Frontal cortex (tissue), 4 donors: ENCODE measurements around the gene FSTL3. TPM values are rescaled to one million over a fixed set of nuclear protein-coding genes. Genes with fewer than 3 reads are reported as not detected.
"Not testable (repeated sequence)": the region's sequence is repeated elsewhere in the genome, so short reads cannot be mapped to it uniquely, and the experiment has no call there.

Source experiments
- DNase-seq, 2 donors: peaks; one replicate each; pipeline ENCODE4 v3.0.0; 2012; ENCODE audit warnings: low spot score in 2 of 2
- FAIRE-seq: peaks from 2 replicates; lab custom pipeline; 2012; peaks lifted over from hg19 to GRCh38; lab: Jason Lieb, UNC
- total RNA-seq: library from RNA; depleted of rRNA; stranded (reverse); fragments of >200 nt; gene quantifications from one replicate; pipeline ENCODE4 v1.2.3, GENCODE V29; 2014
- donor health status: control.
- donor health status: control.
- donor health status: control.

FSTL3 gene
- total RNA-seq, 1 donor from 2014 or later, result 2.0 TPM

DNA sequence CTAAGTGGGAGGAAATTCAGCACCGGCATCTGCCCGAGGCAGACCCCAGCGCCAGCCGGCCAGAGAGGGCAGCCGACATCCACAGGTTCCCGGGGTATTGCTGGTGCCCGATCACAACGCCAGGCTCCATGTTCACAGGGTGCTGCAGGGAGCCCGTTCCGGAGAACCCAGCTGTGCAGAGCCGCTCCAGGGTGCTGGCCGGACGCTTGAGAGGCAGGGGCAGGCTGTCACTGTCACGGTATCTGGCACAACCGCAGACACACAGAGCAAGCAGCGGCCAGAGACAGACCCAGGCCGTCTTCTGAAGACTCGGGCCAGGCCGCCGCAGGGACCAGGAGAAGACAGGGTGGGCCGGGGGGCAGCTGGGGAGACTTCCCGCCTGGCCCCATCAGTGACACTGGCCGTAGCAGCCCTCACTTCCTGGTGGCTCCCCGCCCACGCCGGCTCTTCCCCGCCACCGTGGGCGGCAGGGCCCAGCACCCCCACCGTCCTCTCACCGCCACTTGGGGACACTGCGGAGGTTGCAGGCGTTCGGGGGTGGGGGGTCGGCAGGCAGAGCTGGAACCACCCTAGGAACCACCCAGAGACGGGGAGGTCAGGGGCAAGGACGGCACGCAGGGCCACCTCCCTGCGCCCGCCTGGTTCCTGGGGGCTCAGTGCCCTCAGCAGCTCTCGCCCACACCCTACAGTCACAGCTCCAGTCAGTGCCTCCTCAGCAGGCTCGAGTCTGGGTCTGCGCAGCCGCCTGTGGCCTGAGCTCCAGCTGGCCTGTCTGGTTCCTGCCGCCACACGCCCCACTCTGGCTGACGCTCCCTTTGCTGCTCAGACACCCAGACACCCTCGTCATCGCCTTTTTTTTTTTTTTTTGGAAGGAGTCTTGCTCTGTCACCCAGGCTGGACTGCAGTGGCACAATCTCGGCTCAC is 17.0 kb upstream of the FSTL3 start:
- FAIRE-seq (no peak), DNase-seq (no peak)

DNA sequence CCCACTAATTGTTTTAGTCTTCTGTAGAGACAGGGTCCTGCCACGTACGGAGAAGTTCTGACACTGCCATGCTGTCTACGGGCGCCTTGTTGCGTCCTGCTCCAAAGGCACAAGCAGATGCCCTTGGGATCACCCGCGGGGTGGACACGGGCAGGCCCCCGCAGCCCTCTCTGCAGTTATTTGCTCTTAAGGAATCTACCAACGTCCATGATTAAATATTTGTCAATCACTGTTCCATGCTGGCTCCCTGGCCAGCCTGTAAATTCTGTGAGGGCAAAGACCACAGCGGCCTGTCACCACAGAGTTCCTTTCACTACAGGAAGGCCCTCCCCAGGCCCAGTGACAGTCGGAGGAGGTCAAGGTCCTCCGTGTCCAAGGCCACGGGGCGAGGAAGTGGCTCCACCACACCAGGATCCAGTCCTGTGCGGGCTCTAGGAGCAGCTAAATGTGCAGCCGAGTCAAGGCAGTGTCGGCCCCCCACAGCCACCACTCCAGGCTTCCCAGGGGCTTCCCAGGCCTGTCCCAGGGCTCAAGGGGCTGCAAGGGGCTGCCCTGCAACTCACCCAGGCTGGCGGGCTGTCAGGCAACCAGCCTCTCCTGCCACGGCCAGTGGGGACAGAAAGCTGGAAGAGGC is 15.3 kb upstream of the FSTL3 start:
- FAIRE-seq (no peak), DNase-seq (no peak)

DNA sequence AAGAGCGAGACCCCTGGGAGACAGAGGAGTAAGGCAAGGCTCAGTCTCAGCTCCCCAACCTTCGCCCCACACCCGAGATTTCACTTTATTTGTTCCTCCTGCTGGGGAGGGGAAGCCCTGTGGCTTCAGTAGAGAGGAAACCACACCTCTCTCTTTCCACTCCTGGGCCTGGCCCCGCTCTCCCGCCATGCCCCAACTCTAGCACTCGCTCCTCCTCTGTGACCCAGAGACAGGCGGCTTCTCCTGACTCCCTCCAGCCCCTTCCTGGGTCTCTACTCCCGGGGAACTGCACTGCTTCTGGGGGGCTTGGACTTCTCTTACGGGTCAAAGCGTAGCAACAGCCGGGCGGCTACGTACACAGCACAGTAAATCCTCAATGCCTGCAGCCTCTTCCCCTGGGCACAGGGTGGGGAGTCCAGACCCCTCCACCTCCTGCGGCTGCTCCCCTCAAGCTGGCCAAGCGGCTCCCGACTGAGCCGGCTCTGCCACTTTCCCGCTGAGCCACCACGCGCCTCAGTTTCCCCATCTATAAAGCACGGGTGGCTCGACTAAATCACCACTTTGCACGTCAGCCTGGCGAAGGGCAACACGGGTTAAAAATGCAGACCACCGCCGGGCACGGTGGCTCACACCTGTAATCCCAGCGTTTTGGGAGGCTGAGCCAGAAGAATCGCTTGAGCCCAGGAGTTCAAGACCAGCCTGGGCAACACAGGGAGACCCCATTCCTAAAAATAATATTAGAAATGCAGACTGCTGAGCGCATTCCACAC is 14.6 kb upstream of the FSTL3 start:
- FAIRE-seq, result no peak
- no peak for DNase-seq

DNA sequence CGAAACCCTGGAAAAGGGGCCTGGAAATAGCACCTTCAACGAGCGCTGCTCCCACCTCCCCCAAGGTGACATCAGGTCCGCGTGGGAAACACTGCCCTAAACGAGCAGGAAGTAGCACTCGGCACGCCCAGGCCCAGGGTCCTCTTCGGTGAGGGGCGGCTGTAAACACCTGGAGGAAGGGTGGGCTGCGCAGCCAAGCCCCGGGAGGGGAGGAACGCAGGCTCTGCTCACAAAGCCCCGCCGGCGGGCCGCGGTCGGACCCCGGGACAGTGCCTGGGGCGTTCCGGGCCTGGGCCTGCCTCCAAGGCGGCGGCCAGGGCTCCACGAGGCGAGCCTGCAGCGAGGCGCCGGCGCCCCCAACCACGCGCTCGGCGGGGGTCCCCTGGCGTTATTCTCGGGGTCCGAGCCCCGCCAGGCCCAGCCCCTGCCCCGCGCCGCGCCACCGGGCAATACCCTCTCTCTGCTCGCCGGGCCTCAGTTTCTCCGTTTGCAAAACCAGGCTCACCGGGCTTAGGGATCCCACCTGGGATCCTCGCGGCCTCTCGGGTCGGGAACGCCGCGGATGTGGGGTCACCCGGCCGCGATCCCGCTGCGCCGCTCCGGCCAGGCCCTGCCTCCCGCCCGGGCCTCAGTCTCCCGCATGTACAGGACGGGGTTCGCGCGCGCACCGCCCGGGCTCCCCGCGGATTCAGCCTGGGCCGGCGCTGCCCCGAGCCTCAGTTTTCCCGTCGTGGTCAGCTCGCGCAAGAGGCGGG is 13.8 kb upstream of the FSTL3 start:
- no peak for FAIRE-seq

DNA sequence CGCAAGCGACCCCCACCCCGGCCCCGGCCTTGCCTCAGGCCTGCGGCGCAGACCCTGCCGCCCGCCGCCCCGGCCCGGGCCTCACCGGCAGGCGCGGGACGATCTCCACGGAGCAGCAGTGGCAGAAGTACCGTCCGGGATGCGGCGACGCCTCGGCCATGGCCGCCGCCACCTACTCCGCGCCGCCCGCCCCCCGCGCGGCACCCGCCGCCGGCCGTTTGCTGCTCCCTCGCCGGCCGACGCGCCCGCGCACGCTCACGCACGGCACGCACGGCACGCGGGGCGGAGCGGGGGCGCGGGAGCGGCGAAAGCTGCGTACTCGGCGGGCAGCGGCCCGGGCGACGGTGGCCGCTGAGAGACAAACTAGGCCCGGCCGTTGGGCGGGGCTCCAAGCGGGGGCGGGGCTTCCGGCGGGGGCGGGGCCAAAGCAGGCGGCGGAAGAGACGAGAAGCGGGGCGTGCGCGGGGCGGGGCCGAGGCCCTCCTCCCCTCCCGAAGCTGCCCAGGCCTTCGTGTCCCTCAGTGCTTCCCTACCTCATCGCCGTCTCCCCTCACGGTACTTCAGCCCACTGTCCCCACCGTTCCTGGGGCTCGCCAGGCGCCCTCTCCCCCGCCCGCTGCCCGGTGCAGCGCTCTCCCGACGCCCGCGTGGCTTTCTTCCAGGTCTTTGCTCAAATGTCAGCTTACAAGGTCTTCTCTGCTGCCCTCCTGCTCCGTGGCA is 13.1 kb upstream of the FSTL3 start, which contains the start of gene RNF126:
Gene RNF126, minus strand, starts transcription at position 253 of the 720 bp plus-strand sequence. Its CDS starts 93 bp downstream, at position 160.
- FAIRE-seq (no peak), DNase-seq (peak; percentile 99)

More for the DNA sequence above, 13.8 kb upstream of the FSTL3 start:
- no peak for DNase-seq

DNA sequence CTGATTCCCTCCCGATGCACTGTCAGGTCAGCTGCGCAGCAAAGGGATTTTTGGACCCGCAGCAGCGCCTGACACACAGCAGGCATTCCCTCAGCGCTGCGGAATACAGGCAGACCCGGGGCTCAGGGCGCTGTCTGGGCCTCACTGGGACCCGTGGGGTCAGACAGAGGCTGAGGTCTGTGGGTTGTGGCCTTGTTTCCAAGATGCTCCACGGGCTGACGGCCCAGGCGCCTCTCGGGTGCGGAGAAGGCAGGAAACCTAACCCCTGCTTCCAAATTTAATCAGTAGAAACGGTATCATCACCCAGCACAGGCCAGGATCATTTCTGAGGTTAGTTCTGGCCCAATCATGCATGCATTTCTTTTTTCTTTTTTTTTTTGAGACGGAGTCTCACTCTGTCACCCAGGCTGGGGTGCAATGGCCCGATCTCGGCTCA is 12.5 kb upstream of the FSTL3 start:
- FAIRE-seq (no peak), DNase-seq (no peak)

DNA sequence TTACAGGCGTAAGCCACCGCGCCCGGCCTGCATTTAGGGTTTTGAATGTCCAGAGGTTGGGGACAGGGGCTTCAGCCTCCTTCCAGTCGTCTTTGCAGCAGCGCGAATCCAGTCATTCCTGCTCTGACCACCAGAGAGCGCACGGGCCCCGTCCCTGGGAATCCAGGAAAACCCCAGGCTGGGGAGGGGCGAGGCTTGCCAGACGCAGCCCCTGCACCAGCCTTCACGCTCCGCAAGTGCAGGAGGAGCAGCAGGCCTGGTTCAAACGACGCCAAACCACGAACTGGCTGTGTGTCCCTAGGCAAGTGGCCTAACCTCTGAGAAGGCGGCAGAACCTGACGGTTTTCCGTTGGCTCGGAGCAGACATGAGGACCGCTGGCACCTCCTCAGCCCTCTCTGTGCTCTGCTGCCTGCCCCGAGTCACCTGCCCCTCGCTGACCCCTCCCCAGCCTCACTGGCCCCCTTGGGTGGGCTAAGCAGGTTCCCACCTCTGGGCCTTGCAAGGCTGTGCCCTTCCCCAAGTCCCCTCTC is 11.2 kb upstream of the FSTL3 start:
- FAIRE-seq, result no peak

DNA sequence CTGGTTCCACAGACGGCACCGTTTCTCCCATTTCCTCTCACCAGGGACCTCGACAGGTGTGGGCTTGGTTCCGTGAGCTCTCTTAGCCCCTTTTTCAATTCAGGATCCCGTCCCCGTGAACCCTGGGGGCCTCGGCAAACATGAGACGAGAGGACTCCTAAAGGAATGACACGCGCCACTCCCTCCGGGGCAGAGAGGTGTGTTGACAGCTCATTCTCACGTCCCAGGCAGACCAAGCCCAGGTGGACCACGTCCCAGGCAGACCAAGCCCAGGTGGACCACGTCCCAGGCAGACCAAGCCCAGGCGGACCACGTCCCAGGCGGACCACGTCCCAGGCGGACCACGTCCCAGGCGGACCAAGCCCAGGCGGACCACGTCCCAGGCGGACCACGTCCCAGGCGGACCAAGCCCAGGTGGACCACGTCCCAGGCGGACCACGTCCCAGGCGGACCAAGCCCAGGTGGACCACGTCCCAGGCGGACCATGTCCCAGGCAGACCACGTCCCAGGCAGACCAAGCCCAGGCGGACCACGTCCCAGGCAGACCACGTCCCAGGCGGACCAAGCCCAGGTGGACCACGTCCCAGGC is 9.1 kb upstream of the FSTL3 start:
- not testable (repeated sequence) for DNase-seq, FAIRE-seq

More for the DNA sequence above, 11.2 kb upstream of the FSTL3 start:
- peak; percentile 90 to 93 for DNase-seq

DNA sequence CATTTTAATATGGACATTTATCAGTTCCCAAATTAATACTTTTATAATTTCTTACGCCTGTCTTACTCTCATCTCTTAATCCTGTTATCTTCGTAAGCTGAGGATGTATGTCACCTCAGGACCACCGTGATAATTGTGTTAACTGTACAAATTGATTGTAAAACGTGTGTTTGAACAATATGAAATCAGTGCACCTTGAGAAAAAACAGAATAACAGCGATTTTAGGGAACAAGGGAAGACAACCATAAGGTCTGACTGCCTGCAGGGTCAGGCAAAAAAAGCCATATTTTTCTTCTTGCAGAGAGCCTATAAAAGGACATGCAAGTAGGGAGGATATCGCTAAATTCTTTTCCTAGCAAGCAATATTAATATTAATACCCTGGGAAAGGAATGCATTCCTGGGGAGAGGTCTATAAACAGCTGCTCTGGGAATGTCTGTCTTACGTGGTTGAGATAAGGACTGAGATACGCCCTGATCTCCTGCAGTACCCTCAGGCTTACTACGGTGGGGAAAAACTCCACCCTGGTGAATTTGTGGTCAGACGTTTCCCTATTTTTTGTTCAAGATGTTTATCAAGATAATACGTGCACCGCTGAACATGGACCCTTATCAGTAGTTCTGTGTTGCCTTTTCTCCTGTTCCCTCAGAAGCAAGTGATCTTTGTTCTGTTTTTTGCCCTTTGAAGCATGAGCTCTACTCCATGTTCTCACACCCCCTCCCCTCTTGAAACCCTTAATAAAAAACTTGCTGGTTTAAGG is 7.3 kb upstream of the FSTL3 start:
- FAIRE-seq, DNase-seq: not testable (repeated sequence)

DNA sequence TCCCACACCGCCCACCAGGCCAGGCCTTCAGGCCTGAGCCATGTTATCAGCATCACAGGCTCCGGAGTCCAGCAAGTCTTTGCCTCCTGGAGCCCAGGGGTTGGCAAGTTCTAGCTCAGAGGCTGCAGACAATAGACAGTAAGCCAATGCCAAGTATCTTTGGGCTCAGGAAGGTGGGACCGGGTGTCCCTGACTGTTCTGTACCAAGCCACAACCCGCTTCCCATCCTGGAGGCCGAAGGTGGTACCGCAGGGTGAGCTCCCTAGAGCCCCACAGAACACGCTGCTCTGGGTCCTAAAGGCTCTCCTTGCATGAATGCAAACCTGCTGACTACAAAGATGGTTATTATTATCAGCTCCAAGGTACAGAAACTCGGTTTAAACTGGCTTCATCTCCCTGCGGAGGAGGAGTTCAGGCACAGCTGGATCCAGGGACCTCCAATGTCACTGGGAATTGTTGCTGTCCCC is 5.5 kb upstream of the FSTL3 start:
- FAIRE-seq (no peak), DNase-seq (no peak)

DNA sequence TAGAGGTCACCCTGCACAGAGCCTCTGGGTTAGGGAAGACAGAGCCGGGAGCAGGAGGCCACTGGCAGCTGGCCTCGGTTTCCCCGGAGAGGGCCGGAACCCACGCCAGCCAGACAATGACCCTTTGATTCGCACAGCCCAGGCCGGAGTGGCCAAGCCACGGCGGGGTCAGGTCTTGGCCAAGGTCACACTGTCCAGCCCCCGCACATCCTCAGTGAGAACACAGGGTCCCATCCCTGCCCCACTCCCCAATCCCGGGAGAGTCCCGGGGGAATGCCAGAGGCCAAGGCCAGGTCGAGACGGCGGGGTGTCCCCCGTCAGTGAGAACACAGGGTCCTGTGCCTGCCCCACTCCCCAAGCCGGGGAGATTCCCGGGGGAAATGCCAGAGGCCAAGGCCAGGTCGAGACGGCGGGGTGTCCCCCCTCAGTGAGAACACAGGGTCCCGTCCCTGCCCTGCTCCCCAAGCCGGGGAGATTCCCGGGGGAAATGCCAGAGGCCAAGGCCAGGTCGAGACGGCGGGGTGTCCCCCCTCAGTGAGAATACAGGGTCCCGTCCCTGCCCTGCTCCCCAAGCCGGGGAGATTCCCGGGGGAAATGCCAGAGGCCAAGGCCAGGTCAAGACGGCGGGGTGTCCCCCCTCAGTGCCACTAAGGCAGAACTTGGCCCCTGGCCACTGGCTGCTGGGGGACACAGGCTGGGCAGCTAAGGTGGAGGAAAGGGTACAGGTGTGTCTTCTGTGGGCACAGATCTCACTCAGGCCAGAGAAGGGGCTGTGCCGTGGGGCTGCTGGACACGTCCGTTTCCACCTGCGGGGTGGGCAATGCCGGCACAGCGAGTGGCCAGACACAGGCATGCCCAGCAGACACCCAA is 1.7 kb upstream of the FSTL3 start:
- no peak for FAIRE-seq

DNA sequence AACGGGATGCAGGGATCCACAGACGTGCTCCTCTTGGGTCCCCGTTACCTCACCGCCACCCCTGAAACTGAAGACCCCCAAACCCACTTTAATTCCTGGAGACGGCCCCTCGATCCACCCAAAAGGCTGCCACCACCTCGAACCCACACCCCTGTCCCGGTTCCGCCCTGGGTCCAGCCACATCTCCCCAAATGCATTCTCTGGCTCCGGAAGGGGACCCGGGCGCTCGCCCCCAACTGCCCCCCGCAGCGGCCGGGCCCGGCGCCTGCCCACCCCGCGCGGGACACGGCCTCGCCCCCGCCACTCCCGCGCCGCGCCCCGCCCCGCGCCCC is 219 bp upstream of the FSTL3 start:
- no peak for DNase-seq
- no peak for FAIRE-seq

More for the DNA sequence above, 1.7 kb upstream of the FSTL3 start:
- DNase-seq, result peak in 1 of 2 donors; percentile 66

DNA sequence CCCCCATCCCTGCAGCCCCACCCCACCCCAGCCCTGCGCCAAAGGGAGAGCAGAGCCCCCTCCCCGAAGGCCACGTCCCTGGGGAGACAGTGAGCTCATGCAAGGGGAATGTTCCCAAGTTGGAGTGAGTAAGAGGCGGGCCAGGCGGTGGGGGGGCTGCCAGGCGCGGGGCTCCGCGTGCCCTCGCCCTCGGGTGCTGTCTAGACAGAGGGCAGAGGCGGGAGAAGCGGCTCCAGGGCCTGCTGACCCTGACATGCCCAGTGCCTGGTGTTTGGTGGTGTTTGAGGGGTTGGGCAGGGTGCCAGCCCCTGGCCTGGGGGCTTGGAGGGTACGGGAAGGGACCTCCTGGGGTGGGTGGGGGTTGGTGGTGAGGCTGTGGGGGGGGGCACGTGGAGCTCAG is 1.0 kb downstream of the FSTL3 start:
- FAIRE-seq (no peak), DNase-seq (peak in 1 of 2 donors; percentile 69)

DNA sequence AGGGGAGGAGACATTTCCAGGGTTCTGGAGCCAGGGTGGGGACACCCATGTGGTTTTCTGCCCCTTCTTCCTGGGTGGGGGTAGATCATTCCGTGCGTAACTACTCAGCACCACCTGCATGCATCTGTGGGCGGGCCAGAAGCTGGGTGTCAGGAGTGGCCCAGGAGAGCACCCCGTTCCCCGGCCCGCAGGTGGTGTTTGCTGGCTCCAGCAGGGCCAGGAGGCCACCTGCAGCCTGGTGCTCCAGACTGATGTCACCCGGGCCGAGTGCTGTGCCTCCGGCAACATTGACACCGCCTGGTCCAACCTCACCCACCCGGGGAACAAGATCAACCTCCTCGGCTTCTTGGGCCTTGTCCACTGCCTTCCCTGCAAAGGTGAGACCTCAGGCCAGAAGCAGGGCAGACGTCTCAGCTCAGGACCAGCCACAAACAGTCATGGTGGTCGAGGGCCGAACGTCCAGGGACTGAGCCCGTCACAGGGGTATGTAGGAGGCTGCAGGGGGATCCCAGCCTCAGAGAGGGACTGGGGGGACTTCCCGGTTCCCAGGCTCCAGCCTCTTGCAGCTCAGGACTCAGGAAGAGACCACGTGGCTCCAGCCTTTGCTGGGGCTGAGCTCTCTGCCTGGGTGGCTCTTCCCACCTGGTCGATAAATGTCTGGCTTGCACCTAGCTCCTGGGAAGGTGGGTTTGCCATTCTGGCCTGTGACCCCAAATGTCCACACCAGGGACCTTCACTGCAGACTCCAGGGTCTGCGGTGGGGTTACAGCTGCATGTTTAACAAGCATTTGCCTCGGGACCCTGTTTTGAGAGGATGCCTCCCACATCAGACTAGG is 1.6 kb downstream of the FSTL3 start:
- DNase-seq, result no peak
- no peak for FAIRE-seq

DNA sequence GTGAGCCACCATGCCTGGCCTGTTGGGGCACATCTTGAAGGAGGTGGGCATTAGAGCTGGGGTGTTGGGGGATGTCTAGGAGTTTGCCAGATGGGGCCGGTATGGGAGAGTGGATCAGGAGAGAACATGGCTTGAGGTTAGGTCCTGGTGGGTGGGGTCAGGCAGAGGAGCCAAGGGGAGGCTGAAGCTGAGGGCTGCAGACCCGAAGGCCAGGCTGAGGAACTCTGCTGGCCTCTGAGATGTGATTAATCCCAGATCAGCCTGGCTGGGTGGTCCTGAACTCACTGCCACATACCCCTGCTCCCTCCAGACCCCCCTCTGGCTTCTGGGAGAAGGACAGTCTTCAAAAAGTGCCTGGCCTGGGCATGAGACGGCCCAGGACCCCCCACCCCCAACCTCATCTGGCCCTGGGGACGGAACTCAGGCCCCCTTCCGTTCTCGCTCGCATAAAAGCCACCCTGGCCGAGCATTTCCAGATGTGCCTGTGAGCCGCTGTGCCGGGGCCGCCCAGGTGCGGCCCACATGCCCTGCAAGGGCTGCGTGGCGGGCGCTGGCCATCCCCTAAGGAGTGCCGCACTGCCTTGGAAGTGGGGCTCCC is 2.7 kb downstream of the FSTL3 start:
- no peak for FAIRE-seq

More for the DNA sequence above, 2.7 kb downstream of the FSTL3 start:
- DNase-seq, result no peak
